H1 (cell line): ENCODE measurements around the gene TOM1L2. TPM values are rescaled to one million over a fixed set of nuclear protein-coding genes. Genes with fewer than 3 reads are reported as not detected.

Source experiments
- CTCF ChIA-PET: fragments of 300-600 bp; sonication (Branson Sonifier 250); formaldehyde crosslinking; loops from one replicate; lab custom pipeline; 2021; ENCODE audit not compliant: partially characterized antibody; lab: Charles Lee
- POLR2A ChIA-PET: fragments of 300-600 bp; sonication (Branson Sonifier 250); formaldehyde crosslinking; loops from one replicate; lab custom pipeline; 2021; ENCODE audit warnings: inconsistent platforms; ENCODE audit not compliant: partially characterized antibody; lab: Charles Lee
- DNase-seq, 2 experiments: peaks; one replicate each; pipeline versions ENCODE4 v3.0.0 to v3.0.0-alpha.2; 2010 to 2022; ENCODE audit warnings: low spot score in 2 of 2, low read depth in 1 of 2, mixed read lengths in 1 of 2
- FAIRE-seq: peaks from 2 replicates; lab custom pipeline; 2011; peaks lifted over from hg19 to GRCh38; lab: Jason Lieb, UNC
- H2AFZ ChIP-seq: 2 replicates; pipeline ENCODE4 v1.8.1; 2012; ENCODE audit warnings: low read length, inconsistent platforms
- H2AK5ac ChIP-seq: 2 replicates; pipeline ENCODE4 v1.6.1; 2013; ENCODE audit warnings: low read depth, low read length
- H2BK120ac ChIP-seq: replicated peaks from 2 replicates; pipeline ENCODE3; 2013; ENCODE audit warnings: low read depth, low read length, inconsistent platforms
- H2BK12ac ChIP-seq: 2 replicates; pipeline ENCODE4 v1.6.1; 2013; ENCODE audit warnings: low read depth, low read length
- H2BK15ac ChIP-seq: 2 replicates; pipeline ENCODE4 v1.6.1; 2013; ENCODE audit warnings: low read length
- H2BK20ac ChIP-seq: 2 replicates; pipeline ENCODE4 v1.6.1; 2013; ENCODE audit warnings: low read length
- H2BK5ac ChIP-seq: 2 replicates; pipeline ENCODE4 v1.6.1; 2013; ENCODE audit warnings: low read depth, low read length
- H3K14ac ChIP-seq: 2 replicates; pipeline ENCODE4 v1.6.1; 2013; ENCODE audit warnings: inconsistent platforms; ENCODE audit not compliant: insufficient read length
- H3K18ac ChIP-seq: 2 replicates; pipeline ENCODE4 v1.6.1; 2013; ENCODE audit warnings: low read length; ENCODE audit errors: extremely low read depth
- H3K23ac ChIP-seq: 2 replicates; pipeline ENCODE4 v1.6.1; 2013; ENCODE audit warnings: inconsistent platforms; ENCODE audit not compliant: insufficient read length
- H3K23me2 ChIP-seq: 2 replicates; pipeline ENCODE4 v1.6.1; 2013; ENCODE audit warnings: low read depth, low read length
- H3K27ac ChIP-seq: 2 replicates; pipeline ENCODE4 v1.6.1; 2011; ENCODE audit warnings: low read depth, low read length, inconsistent platforms
- H3K27me3 ChIP-seq, 4 experiments: replicated peaks in 1 of 4; 1 replicate in 1 of 4; 2 replicates in 3 of 4; pipeline versions ENCODE4 v1.6.1 to v1.8.1; 2011 to 2013; ENCODE audit warnings: low read length in 3 of 4, mild to moderate bottlenecking in 3 of 4, inconsistent platforms in 2 of 4, mixed read lengths in 2 of 4, moderate library complexity in 1 of 4; ENCODE audit not compliant: control insufficient read depth in 3 of 4, insufficient read depth in 3 of 4; ENCODE audit errors: extremely low read depth in 1 of 4
- H3K36me3 ChIP-seq, 4 experiments: 2 replicates each; pipeline versions ENCODE4 v1.6.1 to v1.8.1; 2011 to 2013; ENCODE audit warnings: mild to moderate bottlenecking in 4 of 4, low read length in 3 of 4, moderate library complexity in 2 of 4, control low read depth in 1 of 4, inconsistent platforms in 1 of 4; ENCODE audit not compliant: insufficient read depth in 4 of 4, control insufficient read depth in 2 of 4
- H3K4ac ChIP-seq: replicated peaks from 2 replicates; pipeline ENCODE3; 2013; ENCODE audit warnings: low read length, low read depth, mixed read lengths, inconsistent platforms; ENCODE audit not compliant: insufficient read length
- H3K4me1 ChIP-seq, 4 experiments: replicated peaks in 1 of 4; 1 replicate in 1 of 4; 2 replicates in 3 of 4; pipeline versions ENCODE4 v1.6.1 to v1.8.1; 2011 to 2013; ENCODE audit warnings: low read length in 3 of 4, inconsistent platforms in 2 of 4, mixed read lengths in 1 of 4; ENCODE audit not compliant: insufficient read depth in 4 of 4, control insufficient read depth in 3 of 4
- H3K4me2 ChIP-seq, 2 experiments: 2 replicates each; pipeline versions ENCODE4 v1.6.1 to v1.8.1; 2011 to 2013; ENCODE audit warnings: low read depth in 2 of 2, low read length in 2 of 2, control low read depth in 1 of 2, inconsistent platforms in 1 of 2, mild to moderate bottlenecking in 1 of 2; ENCODE audit not compliant: insufficient read depth in 1 of 2
- H3K4me3 ChIP-seq, 4 experiments: fragments of 200-600, 300-600 bp in 1 of 4; sonication (generic), shearing (Covaris generic), sonication (Bioruptor Twin) in 1 of 4; 2 replicates each; pipeline versions ENCODE4 v1.5.1 to v1.8.1; 2011 to 2016; ENCODE audit warnings: low read length in 4 of 4, low read depth in 3 of 4, control low read depth in 2 of 4, inconsistent platforms in 2 of 4, mild to moderate bottlenecking in 2 of 4, mixed read lengths in 1 of 4, moderate library complexity in 1 of 4; ENCODE audit not compliant: insufficient read depth in 2 of 4; ENCODE audit errors: extremely low read depth in 1 of 4
- H3K56ac ChIP-seq: replicated peaks from 2 replicates; pipeline ENCODE3; 2013; ENCODE audit warnings: low read depth, mild to moderate bottlenecking, mixed read lengths, low read length, inconsistent platforms; ENCODE audit not compliant: insufficient read length
- H3K79me1 ChIP-seq: 2 replicates; pipeline ENCODE4 v1.6.1; 2013; ENCODE audit warnings: low read depth, low read length, control low read depth
- H3K79me2 ChIP-seq, 2 experiments: 2 replicates each; pipeline versions ENCODE4 v1.6.1 to v1.8.1; 2012 to 2013; ENCODE audit warnings: low read length in 2 of 2, mild to moderate bottlenecking in 2 of 2, inconsistent platforms in 1 of 2; ENCODE audit not compliant: insufficient read depth in 2 of 2, control insufficient read depth in 1 of 2
- H3K9ac ChIP-seq, 4 experiments: replicated peaks in 1 of 4; 1 replicate in 1 of 4; 2 replicates in 3 of 4; pipeline versions ENCODE4 v1.6.1 to v1.8.1; 2011 to 2013; ENCODE audit warnings: low read depth in 3 of 4, low read length in 3 of 4, control low read depth in 2 of 4, mild to moderate bottlenecking in 2 of 4, moderate library complexity in 2 of 4, inconsistent platforms in 1 of 4; ENCODE audit errors: extremely low read depth in 1 of 4
- H3K9me3 ChIP-seq, 2 experiments: 2 replicates each; pipeline versions ENCODE4 v1.6.1 to v1.8.1; 2012 to 2013; ENCODE audit warnings: mild to moderate bottlenecking in 2 of 2, moderate library complexity in 2 of 2, control low read depth in 1 of 2, inconsistent platforms in 1 of 2, low read depth in 1 of 2, low read length in 1 of 2, mixed read lengths in 1 of 2; ENCODE audit not compliant: insufficient read depth in 2 of 2
- H4K20me1 ChIP-seq, 2 experiments: replicated peaks in 1 of 2; 2 replicates each; pipeline versions ENCODE3 to v1.8.1; 2011 to 2013; ENCODE audit warnings: inconsistent platforms in 2 of 2, low read length in 2 of 2, mild to moderate bottlenecking in 1 of 2; ENCODE audit not compliant: insufficient read depth in 2 of 2, control insufficient read depth in 1 of 2
- H4K5ac ChIP-seq: 2 replicates; pipeline ENCODE4 v1.6.1; 2013; ENCODE audit warnings: low read length, low read depth, mixed read lengths, inconsistent platforms; ENCODE audit not compliant: insufficient read length
- H4K8ac ChIP-seq: 2 replicates; pipeline ENCODE4 v1.8.0; 2013; ENCODE audit warnings: mild to moderate bottlenecking, moderate library complexity, low read length, inconsistent platforms; ENCODE audit not compliant: insufficient read depth; ENCODE audit errors: extremely low read depth
- H4K91ac ChIP-seq: replicated peaks from 2 replicates; pipeline ENCODE3; 2013; ENCODE audit warnings: low read length, mixed read lengths, inconsistent platforms; ENCODE audit not compliant: insufficient read length
- CTBP2 ChIP-seq: IDR thresholded peaks from 2 replicates; pipeline ENCODE4 v1.7.0; 2011; ENCODE audit warnings: borderline replicate concordance, mild to moderate bottlenecking, moderate library complexity, mixed read lengths, low read length; ENCODE audit not compliant: insufficient read depth, insufficient read length
- HDAC6 ChIP-seq: IDR thresholded peaks from one replicate; pipeline ENCODE4 v1.7.1; 2012; ENCODE audit warnings: low read depth, mild to moderate bottlenecking, inconsistent platforms, low read length, moderate library complexity
- RBBP5 ChIP-seq: IDR thresholded peaks from 2 replicates; pipeline ENCODE4 v1.7.1; 2012; ENCODE audit warnings: low read depth, mild to moderate bottlenecking, inconsistent platforms, low read length, moderate library complexity, borderline replicate concordance
- RXRA ChIP-seq: IDR thresholded peaks from 2 replicates; pipeline ENCODE4 v1.6.1; 2011; ENCODE audit warnings: low read depth, mild to moderate bottlenecking, low read length, moderate library complexity; ENCODE audit not compliant: insufficient read depth
- WGBS, 2 experiments: shearing (Covaris generic) in 1 of 2; methylation state at CpG; one replicate each; pipeline versions ENCODE4 v1.1.6 to v1.1.7; 2013 to 2015; ENCODE audit warnings: low lambda C conversion rate in 2 of 2, mixed read lengths in 2 of 2, inconsistent platforms in 1 of 2, low coverage in 1 of 2, missing lambda C conversion rate in 1 of 2; ENCODE audit not compliant: insufficient replicate concordance in 2 of 2, insufficient coverage in 1 of 2, insufficient read length in 1 of 2; ENCODE audit errors: extremely low coverage in 1 of 2, missing lambda C conversion rate in 1 of 2; 5-methylcytosine and 5-hydroxymethylcytosine counted together
- polyA plus RNA-seq, 7 experiments: library from polyadenylated mRNA; depleted of rRNA in 3 of 7; stranded (reverse) in 5 of 7; unstranded in 2 of 7; fragments of >200 nt in 5 of 7; fragments of 200-250 nt in 2 of 7; gene quantifications; 1 replicate in 5 of 7; 2 replicates in 1 of 7; 4 replicates in 1 of 7; pipeline versions ENCODE4 v1.2.1 to v1.2.3, GENCODE V29; 2011 to 2013; ENCODE audit warnings: missing spikeins in 2 of 7, mixed read lengths in 2 of 7
- total RNA-seq: library from RNA; stranded (reverse); fragmentation: NEBNext Ultra II Directional; extraction: Animal tissue kit (Norgen Biotek cat#: 25700); gene quantifications from 2 replicates; pipeline ENCODE4 v1.2.1, GENCODE V29; 2021

Gene TOM1L2
- total and polyA plus RNA-seq, 2 of the 8 experiments (the other 6 are each of a cell fraction or from before 2014, with no cell fraction given): 2.0 to 3.4 TPM

- H3K56ac ChIP-seq: no peak overlapping the region
- no peak overlapping the region for H4K5ac ChIP-seq
- 90% methylated on average over 3 of the region's 3 CpGs; no CpG with 5 or more reads in 1 of the 2 experiments for WGBS, 2 experiments
- H4K91ac ChIP-seq: no peak overlapping the region
- POLR2A ChIA-PET: interaction anchor here (0.9 kb wide), 1 partner anchor 63 kb away, joined by 3 read pairs; the partner anchor contains the start of gene SREBF1
- CTCF ChIA-PET: interaction anchor here (1.3 to 9.0 kb wide), 7 partner anchors 8 to 134 kb away, joined by 3 to 85 read pairs (median 13); no protein-coding TSS in a partner anchor
- H4K20me1 ChIP-seq: no peaks in the 10 kb centered on the region
- no peak for FAIRE-seq
- H3K9ac ChIP-seq: no peak overlapping the region
- H2BK20ac ChIP-seq: no peak overlapping the region
- no peak overlapping the region for H3K4ac ChIP-seq
- H4K8ac ChIP-seq: no peak overlapping the region
- H3K79me1 ChIP-seq: no peaks in the 10 kb centered on the region
- DNase-seq: no peak
- no peak overlapping the region for H3K14ac ChIP-seq
- no peaks in the 10 kb centered on the region for H3K36me3 ChIP-seq
- peaks cover 0 to 3% (median under 1%) of the 10 kb centered on the region in 4 experiments; a peak in 2 of 7 replicates for H3K4me1 ChIP-seq
- H2AFZ ChIP-seq: no peak overlapping the region
- H3K27ac ChIP-seq: no peak overlapping the region
- no peaks in the 10 kb centered on the region for H3K9me3 ChIP-seq
- H2BK15ac ChIP-seq: no peak overlapping the region
- H3K79me2 ChIP-seq: no peaks in the 10 kb centered on the region
- H2BK5ac ChIP-seq: no peak overlapping the region
- H2AK5ac ChIP-seq: no peak overlapping the region
- no peak overlapping the region for H2BK120ac ChIP-seq
- 0 out of 2 replicates have a peak, but pooled peaks cover 1% of the 10 kb centered on the region for H3K23me2 ChIP-seq
- H3K18ac ChIP-seq: no peak overlapping the region
- H2BK12ac ChIP-seq: no peak overlapping the region
- no peaks in the 10 kb centered on the region for H3K27me3 ChIP-seq
- no peak overlapping the region for H3K4me2 ChIP-seq
- H3K23ac ChIP-seq: no peak overlapping the region
- no peak overlapping the region for H3K4me3 ChIP-seq
- no peak for TF ChIP-seq RXRA
- TF ChIP-seq HDAC6: no peak
- TF ChIP-seq CTBP2: no peak
- no peak for TF ChIP-seq RBBP5
Observed at GRCh38 chr17:17899486-17899885, 72.7 kb downstream of the TOM1L2 start.
